ENCODE results near the gene STMP1.
"Not testable (repeated sequence)": the region's sequence is repeated elsewhere in the genome, so short reads cannot be mapped to it uniquely, and the experiment has no call there.

The STMP1 gene

DNA sequence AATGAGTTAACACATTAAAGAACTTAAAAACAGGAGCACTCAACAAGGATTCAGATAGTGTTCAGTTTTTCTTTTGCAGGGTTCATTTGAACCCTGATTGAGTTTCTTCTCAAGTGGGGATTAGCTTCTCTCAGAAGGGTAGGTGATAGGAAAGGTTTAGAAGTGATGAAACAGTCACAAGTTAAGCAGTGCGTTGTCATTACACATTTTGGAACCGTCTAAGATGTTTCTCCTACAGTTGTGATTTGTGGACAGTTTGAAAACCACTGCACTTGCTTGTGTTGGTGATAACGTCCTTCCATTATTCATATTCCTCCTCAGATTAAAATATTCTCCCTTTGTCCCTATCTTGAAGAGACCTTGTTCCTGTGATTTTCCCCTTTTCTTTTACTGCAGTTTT lies 2.7 kb downstream of the STMP1 start:
- no peak for DNase-seq

DNA sequence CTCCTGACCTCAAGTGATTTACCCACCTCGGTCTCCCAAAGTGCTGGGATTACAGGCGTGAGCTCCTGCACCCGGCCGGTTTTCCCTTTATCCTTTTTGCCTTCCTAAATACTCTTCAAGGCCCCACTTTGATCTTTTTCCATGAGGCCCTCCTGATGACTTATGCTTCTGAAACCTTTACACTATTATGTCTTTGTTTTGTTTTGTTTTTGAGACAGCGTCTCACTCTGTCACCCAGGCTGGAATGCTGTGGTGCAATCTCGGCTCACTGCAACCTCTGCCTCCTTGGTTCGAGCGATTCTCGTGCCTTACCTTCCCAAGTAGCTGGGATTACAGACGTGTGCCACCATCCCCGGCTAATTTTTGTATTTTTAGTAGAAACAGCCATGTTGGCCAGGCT lies 3.8 kb downstream of the STMP1 start:
- DNase-seq = no peak

DNA sequence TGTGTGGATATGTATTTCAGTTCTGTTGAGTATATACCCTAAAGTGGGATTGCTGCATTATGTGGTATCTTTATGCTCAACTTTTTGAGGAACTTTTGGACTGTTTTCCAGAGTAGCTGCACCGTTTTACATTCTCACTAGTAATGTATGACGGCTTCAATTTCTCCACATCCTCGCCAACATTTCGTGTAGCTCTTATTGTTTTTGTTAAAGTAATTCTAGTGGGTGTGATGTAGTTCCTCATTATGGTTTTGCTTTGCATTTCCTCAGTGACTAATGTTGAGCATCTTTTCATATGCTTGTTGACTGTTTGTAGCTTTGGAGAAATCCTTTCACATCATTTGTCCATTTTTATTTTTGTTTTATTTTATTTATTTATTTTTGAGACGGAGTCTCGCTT lies 4.5 kb downstream of the STMP1 start:
- DNase-seq = no peak

DNA sequence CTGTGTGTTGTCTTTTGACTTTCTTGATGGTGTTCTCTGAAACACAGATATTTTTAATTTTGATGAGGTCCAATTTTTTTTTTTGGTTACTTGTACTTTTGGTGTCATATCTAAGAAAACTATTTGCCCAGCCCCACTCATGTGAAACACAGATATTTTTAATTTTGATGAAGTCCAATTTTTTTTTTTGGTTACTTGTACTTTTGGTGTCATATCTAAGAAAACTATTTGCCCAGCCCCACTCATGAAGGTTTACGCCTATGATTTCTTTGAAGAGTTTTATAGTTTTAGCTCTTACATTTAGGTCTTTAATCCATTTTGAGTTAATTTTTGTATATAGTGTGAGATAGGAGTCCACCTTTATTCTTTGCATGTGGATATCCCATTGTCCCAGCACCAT lies 5.3 kb downstream of the STMP1 start:
- not testable (repeated sequence) for DNase-seq

DNA sequence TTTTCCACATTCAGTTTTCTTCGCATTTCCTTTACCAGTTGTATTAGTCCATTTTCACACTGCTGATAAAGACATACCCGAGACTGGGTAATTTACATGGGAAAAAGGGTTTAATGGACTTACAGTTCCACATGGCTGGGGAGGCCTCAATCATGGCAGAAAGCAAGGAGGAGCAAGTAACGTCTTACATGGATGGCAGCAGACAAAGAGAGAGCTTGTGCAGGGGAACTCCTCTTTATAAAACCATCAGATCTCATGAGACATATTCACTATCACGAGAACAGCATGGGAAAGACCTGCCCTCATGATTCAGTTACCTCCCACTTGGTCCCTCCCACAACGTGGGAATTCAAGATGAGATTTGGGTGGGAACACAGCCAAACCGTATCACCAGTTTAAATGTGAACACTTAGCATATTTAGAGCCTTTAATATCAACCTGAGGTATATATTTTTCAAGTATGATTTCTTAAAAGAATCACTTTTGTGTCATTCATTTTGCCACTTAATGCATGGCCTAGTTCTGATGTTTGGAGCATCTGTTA lies 6.6 kb downstream of the STMP1 start:
- DNase-seq = not testable (repeated sequence)

DNA sequence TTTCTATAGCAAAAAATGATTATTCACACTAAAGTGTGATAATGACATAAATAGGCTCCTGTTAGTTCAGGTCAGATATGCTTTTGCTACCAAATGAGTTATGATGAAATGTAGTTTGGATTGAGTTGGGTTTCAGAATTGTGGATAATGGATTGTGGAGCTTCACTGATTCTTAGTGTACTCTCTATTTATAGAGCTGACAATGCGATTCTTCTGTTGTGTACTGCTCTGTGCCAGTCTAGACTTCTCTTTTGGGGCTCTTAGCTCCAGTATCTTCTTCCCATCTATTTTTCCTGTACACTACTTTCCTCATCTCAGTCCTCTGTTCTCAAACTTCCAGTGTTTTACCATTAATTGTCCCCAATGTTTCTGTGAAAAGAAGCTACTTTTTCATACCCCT lies 7.5 kb downstream of the STMP1 start:
- no peak for DNase-seq

DNA sequence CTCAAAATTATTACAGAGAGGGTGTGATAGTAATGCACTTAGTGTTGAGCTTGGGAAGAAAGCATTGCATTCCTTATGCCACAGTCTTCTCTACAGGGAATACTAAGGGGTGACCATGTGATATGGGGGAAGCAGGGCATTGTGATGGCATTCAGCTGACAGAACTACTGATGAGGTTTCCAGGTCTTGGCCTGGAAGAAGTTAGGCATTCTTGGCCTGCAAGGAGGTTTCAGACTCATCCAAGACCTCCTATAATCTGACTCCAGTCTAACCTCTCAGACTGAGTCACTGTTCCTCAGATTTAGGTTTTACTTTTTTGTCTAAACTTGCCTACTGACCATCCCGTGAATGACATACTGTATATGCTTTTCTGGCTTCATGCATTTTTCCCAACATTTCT lies 7.9 kb downstream of the STMP1 start:
- DNase-seq = no peak

DNA sequence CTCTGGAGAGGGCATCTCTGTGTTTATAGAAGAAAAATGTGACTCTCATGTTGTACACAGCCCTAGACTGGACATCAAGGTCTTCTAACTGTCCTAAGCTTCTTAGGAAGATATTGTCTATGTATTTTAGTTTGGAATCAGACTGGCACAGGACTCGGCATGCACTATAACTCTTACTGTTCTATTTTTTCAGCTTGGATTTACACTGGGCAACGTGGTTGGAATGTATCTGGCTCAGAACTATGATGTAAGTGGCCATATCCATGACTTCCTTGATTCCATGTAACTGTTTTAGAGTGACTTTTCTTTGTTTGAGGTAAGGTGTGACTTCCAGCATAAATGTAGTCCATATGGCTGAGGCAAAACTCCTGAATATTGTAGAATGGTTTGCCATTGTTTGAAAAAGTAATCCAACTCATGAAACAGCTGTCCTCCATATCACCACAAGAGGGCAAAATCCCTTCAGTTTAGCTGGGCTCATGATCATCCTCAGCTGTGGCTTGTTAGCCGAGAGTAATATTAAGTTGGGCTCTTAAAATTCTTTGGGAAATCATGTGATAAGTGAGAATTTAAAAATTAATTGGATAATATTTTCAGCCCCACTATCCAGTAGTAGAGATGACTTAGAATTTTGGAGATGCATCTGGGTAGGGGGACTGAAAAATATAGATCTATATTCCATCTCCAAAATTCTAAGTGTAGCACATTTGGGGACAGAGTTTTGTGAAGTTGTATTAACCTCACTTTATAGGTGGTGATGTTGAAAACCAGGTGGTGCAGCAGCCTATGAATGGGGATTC lies 10.4 kb downstream of the STMP1 start:
- no peak for DNase-seq

DNA sequence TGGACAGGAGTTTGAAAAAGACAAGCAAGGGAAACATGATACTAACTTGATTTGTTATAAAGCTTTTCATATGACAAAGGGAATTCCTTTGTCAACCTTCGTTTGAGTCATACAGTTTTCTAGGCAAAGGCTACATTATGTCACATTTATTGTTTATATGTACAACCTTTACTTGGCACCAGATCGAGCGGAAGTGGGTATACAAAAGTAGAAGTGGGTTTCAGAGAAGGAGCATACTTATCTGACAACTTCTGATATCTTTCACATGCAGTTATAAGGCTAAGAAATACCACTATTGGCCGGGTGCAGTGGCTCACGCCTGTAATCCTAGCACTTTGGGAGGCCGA lies 11.0 kb downstream of the STMP1 start:
- no peak for DNase-seq

DNA sequence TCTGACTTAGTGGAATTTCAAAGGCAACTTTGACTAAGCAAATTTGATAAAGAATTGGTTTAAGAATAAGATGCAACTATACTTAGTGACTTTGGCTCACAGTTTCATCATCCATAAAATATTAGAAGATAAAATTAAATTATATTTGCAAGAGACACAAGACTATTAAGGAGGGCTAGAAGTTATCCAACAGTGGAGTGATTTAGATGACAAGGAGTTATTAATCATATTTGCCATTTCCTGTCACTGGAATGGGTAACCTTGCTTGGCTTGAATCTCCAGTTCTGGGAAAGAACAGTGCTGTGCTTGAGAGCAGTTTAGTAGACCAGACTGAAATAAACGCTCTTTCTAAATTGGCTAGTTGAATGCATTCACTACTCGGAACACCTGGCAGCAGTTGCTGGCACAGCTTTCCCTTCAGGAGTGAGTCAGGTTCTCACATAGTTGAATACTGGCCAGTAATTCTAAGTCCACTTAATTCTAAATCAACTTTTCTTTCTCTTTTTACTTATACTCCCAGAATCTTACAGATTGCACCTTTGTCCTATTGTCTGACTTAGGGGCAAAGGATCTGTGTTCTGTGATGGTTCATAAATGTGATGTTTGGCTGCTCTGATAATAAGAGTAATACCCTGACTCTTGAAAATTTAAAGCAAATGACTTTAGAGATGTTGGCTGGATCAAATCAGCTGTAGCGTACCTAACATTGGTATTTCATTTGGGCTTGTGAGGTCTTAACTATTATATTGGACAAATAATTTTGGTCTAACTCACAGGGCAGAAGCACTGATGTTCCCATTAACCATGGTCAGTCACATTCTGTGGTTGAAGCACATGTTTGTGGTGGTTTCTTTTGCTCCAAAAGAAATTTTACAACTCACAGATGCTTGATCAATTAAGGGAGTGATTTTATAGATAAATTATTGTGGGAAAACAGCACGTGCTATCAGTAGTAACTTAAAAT lies 16.6 kb downstream of the STMP1 start:
- no peak for DNase-seq

DNA sequence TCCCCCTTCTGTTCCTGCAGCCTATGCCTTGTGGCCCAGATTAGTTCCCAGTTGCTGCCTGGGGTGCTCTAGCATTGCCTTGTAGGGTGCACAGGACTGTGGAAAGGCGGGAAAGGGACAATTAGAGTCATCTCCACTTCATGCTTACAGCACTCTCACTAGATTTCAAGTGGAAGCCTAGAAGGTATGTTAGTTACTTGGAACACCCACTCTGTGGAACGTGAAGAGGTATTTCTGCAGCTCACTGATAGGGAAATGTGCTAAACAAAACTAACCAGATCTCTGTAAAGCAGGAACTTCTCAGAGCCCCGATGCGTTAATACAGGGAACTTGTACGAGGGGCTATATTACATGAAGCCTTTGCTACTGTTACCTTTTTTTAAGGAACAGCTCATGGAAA lies 19.4 kb downstream of the STMP1 start:
- DNase-seq = no peak

DNA sequence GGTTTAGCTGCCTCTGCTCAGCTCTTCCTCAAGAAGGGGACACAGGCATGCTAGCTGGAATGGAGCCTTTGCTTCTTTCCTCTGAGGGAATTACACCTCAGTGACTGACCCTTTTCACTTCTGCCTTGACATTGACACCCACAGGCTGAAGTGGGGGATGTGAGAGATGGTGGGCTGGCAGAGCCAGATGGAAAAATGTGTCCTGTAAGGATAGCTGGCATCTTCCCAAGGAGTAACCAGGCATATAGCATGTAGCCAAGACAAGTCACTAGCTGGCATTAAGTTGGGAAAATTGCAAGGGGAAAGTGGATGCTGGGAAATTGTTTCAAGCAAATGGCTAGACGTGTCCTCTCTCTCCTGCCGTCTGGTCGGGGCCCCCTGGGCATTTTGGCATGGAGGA lies 19.9 kb downstream of the STMP1 start:
- no peak for DNase-seq

DNA sequence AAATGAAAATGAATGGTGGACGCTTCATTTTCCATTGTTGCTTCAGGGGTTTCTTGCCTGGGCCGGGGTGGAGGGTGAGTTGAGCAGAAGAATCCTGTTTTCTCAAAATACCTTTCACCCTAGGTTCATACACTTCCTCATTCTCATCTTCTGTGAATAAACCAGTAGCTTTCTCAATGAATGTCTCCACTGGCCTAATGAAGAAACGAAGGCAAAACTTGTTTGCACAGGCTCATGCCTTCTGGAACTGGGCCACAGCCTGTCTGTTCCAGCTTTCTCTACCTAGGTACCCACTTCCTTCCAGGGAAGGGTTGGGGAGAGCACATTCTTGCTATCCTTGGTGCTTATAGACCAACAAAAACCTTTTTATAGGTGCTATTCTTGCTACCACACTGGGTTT lies 21.3 kb downstream of the STMP1 start:
- DNase-seq = no peak

DNA sequence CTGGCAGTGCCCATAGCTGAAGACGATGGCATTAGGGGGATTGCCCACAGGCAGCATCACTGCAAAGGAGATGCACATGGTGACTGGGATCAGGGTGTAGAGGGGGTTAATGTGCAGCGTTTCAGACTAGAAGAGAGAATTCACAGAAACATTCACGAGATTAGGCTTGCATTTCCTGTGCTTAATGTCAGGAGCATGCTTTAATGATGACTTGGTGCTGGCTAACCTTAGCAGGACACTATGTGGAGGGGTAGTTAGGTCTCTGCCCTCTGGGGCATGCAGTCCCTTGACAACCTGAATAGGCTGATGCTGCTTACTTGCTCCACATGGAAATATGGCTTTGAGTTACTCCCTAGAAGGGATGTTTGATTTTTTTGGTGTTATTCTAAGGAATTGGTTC lies 21.8 kb downstream of the STMP1 start:
- DNase-seq = no peak

DNA sequence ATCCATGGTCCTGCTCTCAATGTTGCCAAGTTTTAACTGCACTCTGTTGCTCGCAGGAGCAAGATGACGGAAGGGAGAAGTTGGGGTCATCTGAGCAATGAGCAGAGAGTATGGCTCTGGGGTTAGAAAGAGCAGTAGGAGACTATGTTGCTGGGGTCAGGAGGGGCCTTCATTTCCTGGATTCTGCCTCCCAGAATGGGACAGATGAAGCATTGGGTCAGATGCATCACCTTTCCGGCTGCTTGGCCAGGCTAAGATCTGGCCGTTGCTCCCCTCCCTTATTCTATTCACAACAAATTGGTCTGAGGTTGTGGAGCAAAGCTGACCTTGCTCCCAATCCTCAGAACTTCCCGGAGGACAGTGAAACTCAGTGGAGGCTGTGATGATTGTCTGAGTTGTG lies 22.4 kb downstream of the STMP1 start:
- DNase-seq = no peak

DNA sequence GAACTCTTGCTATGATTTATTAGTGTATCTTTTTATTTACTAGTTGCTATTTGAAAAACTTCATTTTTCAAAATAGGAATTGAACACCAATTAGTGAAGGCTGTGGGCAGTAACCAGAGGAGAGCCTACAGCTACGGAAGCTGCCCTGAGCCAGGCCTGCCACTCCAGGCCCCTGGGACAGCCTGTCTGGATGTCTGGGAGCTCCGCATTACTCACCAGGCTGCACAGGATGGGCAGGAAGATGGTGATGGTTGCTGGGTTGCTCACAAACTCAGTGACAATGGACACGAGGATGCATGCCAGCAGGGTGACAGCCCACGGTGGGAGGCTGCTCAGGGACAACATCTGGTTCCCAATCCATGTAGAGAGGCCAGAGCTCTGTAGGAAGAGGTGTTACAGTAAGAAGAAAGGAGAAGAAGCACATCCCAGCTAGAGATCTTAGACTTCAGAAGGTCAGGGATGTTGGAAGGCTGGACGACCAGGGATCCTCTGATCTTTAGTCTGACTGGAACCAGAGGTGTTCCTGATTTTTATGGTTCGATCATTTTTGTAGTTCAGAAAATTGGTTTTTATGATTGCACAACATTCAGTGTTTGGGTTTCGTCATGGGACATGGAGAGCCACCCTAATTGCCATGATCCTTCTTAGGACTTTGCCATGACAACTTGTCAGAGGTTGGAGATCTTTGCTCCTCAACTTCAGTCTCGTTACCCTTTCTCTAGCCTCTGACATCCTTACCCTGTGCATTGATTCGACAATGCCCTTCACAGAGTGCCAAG lies 23.2 kb downstream of the STMP1 start:
- DNase-seq = no peak

DNA sequence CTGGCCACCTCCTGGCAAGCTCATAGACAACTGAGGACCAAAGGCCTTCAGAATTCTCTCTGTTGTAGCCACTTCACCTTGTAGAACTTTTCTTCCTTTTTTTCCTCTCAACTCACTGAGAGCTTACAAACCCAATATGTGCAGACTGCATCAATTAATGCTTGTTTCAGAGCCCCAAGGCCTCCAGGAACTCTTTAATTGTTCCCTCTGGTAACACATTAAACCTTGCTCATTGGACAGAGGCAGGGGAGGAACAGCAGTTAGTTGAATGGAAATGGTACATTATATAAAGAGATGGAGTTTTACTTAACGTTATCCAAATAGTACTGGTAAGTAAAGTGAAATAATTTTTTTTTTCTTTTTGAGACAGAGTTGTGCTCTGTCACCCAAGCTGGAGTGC lies 25.2 kb downstream of the STMP1 start:
- DNase-seq = no peak

DNA sequence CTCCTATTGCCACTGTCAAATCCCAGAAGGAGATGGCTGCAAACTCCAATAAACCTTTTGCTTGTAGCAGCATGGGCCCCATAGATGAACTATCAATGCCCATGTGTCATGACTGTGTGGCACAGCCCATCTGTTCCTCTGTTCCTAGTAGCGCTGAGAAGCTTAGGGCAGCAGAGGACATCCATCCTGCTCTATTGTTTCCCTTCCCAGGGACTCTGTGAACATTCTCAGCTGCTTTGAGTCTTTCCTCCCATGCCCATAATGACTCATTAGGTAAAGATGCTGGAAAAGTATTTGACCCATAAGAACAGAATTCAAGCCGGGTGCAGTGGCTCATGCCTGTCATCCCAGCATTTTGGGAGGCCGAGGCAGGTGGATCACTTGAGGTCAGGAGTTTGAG lies 28.3 kb downstream of the STMP1 start:
- DNase-seq = no peak

DNA sequence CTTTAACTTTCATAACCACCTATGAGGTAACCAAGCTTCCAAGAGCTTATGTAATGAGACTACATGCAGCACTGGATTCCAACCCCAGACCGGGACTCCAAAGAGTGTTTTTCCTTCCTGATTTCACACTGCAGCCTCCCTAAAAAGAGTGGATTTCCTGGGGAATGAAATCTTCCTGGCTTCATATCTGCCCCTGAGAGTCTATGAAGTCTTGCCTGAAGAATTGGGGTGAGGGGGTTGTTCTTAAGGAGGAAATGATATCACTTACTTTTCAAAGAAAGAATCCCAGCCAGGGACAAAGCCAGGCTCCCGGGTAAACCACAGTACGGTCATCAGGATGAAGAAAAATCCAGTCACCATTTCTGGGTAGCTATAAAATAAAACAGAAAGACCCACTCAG lies 29.7 kb downstream of the STMP1 start:
- DNase-seq = no peak

DNA sequence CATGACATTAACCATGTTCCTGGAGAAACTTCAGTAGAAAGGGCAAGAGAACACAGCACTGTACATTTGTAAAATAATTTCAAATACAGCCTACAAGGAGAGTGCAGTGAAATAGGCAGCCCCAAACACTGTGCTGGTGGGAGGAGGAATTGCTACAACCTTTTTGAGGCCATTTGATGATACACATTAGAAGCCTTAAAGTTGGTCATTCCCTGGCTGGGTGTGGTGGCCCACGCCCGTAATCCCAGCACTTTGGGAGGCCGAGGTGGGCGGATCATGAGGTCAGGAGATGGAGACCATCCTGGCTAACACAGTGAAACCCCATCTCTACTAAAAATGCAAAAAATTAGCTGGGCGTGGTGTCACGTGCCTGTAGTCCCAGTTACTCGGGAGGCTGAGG lies 30.3 kb downstream of the STMP1 start:
- DNase-seq = not testable (repeated sequence)

DNA sequence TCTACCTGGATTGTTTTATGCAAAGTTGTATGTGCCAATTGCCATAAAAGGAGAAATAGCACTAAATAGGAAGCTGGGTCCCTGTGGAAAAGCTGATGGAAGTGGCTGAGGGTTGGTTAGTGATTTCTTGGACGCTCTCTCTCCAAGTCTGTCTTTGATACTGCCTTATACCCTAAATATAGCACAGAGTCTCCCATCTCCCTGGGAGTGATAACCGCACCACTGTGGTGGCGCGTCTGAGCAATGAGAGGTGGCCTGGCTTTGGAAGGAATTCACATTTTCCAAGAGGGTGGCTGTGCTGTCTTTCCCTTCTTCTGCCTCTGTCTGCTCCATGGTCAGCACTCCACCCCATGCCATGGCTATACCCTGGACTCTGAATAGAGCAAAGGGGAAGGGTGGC lies 31.2 kb downstream of the STMP1 start:
- no peak for DNase-seq

DNA sequence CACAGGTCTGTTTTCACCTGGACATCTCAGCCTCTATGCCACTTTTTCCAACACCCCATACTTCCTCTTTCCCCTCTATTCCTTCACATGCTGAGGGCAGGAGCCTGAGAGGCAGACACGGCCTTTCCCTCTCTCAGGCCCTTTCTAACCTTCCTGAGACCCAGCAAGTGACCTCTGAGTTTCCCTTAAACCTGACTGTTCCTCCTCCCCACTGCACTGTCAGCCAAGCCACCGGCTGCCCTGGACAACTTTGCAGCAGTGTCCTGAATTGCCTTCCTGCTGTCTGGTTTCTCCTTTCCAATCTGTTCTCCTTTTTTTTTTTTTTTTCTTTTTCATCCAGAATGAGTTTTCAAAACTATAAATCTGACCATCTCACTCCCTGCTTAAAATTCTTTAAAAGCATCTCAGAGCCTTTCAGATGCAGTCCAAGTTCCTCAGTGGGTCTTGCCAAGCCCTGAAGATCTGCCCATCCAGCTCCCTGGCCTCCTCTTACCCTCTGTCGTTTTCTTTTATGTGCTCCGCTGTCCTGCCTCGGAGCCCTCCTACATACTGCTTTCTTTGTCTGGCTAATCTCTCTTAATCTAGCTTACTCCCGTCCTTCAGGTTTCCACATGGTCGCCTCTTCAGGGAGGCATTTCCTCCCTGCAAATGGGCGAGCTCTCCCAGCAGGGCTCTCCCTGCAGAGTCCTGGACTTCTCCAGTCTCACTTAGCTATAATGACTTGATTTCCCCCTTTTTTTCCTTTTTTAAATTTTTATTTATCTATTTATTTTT lies 35.1 kb downstream of the STMP1 start:
- DNase-seq = no peak

All from CD4-positive, alpha-beta T cell treated with Interleukin-6 for 4 hours (primary cell).